ENCODE measurements around the gene IL15. TPM values are rescaled to one million over a fixed set of nuclear protein-coding genes. Genes with fewer than 3 reads are reported as not detected.

The IL15 gene
- total and polyA plus RNA-seq, 2 of the 8 experiments (the other 6 are each of a cell fraction or from before 2014, with no cell fraction given): 0.30 to 0.61 TPM

DNA sequence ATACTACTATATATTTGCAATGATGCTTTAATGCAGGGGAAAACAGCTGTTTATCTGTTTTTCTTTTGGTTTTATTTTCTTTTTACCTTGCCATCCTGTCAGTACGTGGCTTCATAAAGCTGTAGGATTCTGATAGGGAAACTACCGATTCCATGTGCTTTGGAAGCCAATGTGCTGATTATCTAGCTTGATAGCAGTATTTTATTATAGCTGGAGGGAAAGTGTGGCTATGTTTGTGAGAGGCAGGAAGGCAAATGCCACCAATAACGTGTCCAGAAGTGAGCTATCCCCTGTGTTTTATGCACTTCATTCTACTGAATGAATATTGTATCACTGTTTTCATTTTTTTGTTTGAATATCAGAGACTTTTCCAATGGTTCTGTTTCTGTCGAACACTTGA, 43.7 kb downstream of the IL15 start:
- no peaks in the 10 kb centered on the region for H3K9me3 ChIP-seq (ENCODE audit: insufficient read depth in 2 of 2, low read depth in 1 of 2, low read length in 1 of 2)
- no peak overlapping the region for H2BK20ac ChIP-seq (ENCODE audit: low read length)
- H2AFZ ChIP-seq (ENCODE audit: low read length): no peak overlapping the region
- no peak overlapping the region for H3K27ac ChIP-seq (ENCODE audit: low read depth, low read length)
- no peaks in the 10 kb centered on the region for H3K27me3 ChIP-seq (replicated peaks in 1 of 4; ENCODE audit: control insufficient read depth in 3 of 4, extremely low read depth in 1 of 4, insufficient read depth in 3 of 4, low read length in 3 of 4)
- no peak overlapping the region for H2BK5ac ChIP-seq (ENCODE audit: low read depth, low read length)
- TF ChIP-seq RAD21 (IDR thresholded peaks at IDR 0.05 in 1 of 2, conservative IDR thresholded peaks at IDR 0.05 in 1 of 2; ENCODE audit: low read depth in 2 of 2, low read length in 2 of 2) (no peak), JUN (IDR thresholded peaks at IDR 0.05; ENCODE audit: low read depth, low read length) (no peak), GTF2F1 (IDR thresholded peaks at IDR 0.05; ENCODE audit: borderline replicate concordance, low read depth, low read length) (no peak)
- no peak overlapping the region for H2AK5ac ChIP-seq (ENCODE audit: low read depth, low read length)
- ChIA-PET CTCF (ENCODE audit: partially characterized antibody) (interaction anchor here (1.4 to 1.6 kb wide), 2 partner anchors 23 to 26 kb away, joined by 3 to 9 read pairs; no protein-coding TSS in a partner anchor), POLR2A (ENCODE audit: partially characterized antibody) (no interaction called here)
- peaks cover 0 to 3% (median 0%) of the 10 kb centered on the region in 4 experiments; a peak in 1 of 7 replicates for H3K4me1 ChIP-seq (replicated peaks in 1 of 4; ENCODE audit: control insufficient read depth in 3 of 4, insufficient read depth in 4 of 4, low read length in 3 of 4)
- no peak overlapping the region for H3K9ac ChIP-seq (replicated peaks in 1 of 4; ENCODE audit: extremely low read depth in 1 of 4, low read depth in 3 of 4, low read length in 3 of 4)
- no peak for FAIRE-seq
- no peak overlapping the region for H3K4me2 ChIP-seq (ENCODE audit: insufficient read depth in 1 of 2, low read depth in 2 of 2, low read length in 2 of 2)
- H3K23ac ChIP-seq (ENCODE audit: insufficient read length): no peak overlapping the region
- H3K79me2 ChIP-seq (ENCODE audit: control insufficient read depth in 1 of 2, insufficient read depth in 2 of 2, low read length in 2 of 2): no peaks in the 10 kb centered on the region
- H3K79me1 ChIP-seq (ENCODE audit: low read depth, low read length): no peaks in the 10 kb centered on the region
- H4K8ac ChIP-seq (ENCODE audit: extremely low read depth, insufficient read depth, low read length): no peak overlapping the region
- no peaks in the 10 kb centered on the region for H4K20me1 ChIP-seq (replicated peaks in 1 of 2; ENCODE audit: control insufficient read depth in 1 of 2, insufficient read depth in 2 of 2, low read length in 2 of 2)
- 93% methylated on average over 4 of the region's 4 CpGs; no CpG with 5 or more reads in 1 of the 2 experiments for WGBS, 2 experiments (ENCODE audit: extremely low coverage in 1 of 2, insufficient coverage in 1 of 2, insufficient read length in 1 of 2, insufficient replicate concordance in 2 of 2, low coverage in 1 of 2, low lambda C conversion rate in 2 of 2, missing lambda C conversion rate in 1 of 2)
- H3K4me3 ChIP-seq (ENCODE audit: extremely low read depth in 1 of 4, insufficient read depth in 2 of 4, low read depth in 3 of 4, low read length in 4 of 4): no peak overlapping the region
- H3K14ac ChIP-seq (ENCODE audit: insufficient read length): no peak overlapping the region
- H3K36me3 ChIP-seq (ENCODE audit: control insufficient read depth in 2 of 4, insufficient read depth in 4 of 4, low read length in 3 of 4): no peaks in the 10 kb centered on the region
- H3K18ac ChIP-seq (ENCODE audit: extremely low read depth, low read length): no peak overlapping the region
- H2BK15ac ChIP-seq (ENCODE audit: low read length): no peak overlapping the region
- no peaks in the 10 kb centered on the region for H3K23me2 ChIP-seq (ENCODE audit: low read depth, low read length)
- H2BK12ac ChIP-seq (ENCODE audit: low read depth, low read length): no peak overlapping the region
- no peak overlapping the region for H3K4ac ChIP-seq (replicated peaks; ENCODE audit: insufficient read length, low read depth, low read length)
- H2BK120ac ChIP-seq (replicated peaks; ENCODE audit: low read depth, low read length): no peak overlapping the region
- no peak overlapping the region for H4K5ac ChIP-seq (ENCODE audit: insufficient read length, low read depth, low read length)
- no peak overlapping the region for H3K56ac ChIP-seq (replicated peaks; ENCODE audit: insufficient read length, low read depth, low read length)
- no peak for DNase-seq (ENCODE audit: low read depth in 1 of 2, low spot score in 2 of 2)
- no peak overlapping the region for H4K91ac ChIP-seq (replicated peaks; ENCODE audit: insufficient read length, low read length)

Measured in H1 (cell line).